AG10803 (cell line): ENCODE results near the gene LYPD8.

Experiments used
- DNase-seq: peaks from one replicate; pipeline ENCODE4 v3.0.0; 2010; ENCODE audit warnings: low read depth
- H3K4me3 ChIP-seq: 2 replicates; pipeline ENCODE4 v1.5.1; 2011; ENCODE audit warnings: mild to moderate bottlenecking, low read length, control low read depth
- CTCF ChIP-seq: conservative IDR thresholded peaks from 2 replicates; pipeline ENCODE4 v1.5.1; 2011; ENCODE audit warnings: mild to moderate bottlenecking, low read length, control low read depth, inconsistent platforms

The LYPD8 gene

DNA sequence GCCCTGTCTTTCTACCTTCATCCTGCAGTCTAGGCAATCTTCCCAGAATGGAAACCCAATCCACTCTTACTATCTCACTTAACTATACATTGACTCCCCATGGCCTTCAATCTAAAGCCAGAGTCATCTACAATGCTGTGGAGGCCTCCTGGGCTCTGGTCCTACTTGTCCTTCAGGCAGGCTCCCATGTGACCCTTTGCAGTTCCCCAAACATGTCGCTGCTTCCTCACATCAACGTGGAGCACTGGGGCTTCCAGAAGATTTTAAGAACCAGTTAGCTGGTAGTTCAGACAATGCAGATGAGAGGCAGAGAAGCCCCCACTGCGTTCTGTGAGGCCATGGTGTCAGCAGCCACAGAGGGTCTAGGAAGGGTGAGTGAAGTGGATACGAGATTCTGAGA is 18.6 kb downstream of the LYPD8 start:
- no peak for DNase-seq
- H3K4me3 ChIP-seq: no peak overlapping the region
- no peak for TF ChIP-seq CTCF

- TF ChIP-seq CTCF: no peak
- no peak overlapping the region for H3K4me3 ChIP-seq
- no peak for DNase-seq
Measured at GRCh38 chr1:248733566-248733965, 22.0 kb downstream of the LYPD8 start.

- peak; percentile 6 for DNase-seq
- no peak overlapping the region for H3K4me3 ChIP-seq
Measured at GRCh38 chr1:248730507-248731335, 24.8 kb downstream of the LYPD8 start.

GRCh38 chr1:248714248-248714647 is 41.3 kb downstream of the LYPD8 start:
- TF ChIP-seq CTCF: no peak
- H3K4me3 ChIP-seq: no peak overlapping the region
- no peak for DNase-seq

More at GRCh38 chr1:248730507-248731335, 24.8 kb downstream of the LYPD8 start:
- no peak for TF ChIP-seq CTCF

DNA sequence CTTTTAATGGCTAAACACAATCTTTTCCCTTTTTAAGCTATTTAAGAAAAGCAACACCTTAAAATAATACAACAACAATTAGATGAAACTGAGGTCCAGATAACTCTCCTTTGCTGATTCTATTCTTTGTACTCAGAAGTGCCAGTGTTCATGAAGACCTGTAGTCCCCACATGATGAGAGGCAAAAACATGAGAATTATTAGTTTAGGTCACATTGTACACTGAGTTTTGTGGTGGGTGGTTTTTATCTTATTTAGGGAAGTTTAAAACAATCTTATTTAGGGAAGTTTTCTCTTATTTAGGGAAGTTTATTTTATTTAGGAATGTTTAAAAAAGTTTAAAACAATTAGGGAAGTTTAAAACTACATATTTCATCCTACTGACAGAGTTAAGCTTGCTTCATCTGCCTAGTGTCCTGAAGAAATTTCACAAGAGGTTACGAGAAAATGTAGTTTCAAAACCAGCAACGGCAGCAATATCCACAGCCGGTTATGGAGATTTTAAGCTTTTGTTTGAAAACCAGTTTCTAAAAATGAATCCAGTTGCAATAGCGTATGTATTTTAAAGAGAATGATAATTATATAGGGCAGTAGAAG is 45.2 kb downstream of the LYPD8 start:
- DNase-seq: no peak
- H3K4me3 ChIP-seq: no peak overlapping the region
- no peak for TF ChIP-seq CTCF

DNA sequence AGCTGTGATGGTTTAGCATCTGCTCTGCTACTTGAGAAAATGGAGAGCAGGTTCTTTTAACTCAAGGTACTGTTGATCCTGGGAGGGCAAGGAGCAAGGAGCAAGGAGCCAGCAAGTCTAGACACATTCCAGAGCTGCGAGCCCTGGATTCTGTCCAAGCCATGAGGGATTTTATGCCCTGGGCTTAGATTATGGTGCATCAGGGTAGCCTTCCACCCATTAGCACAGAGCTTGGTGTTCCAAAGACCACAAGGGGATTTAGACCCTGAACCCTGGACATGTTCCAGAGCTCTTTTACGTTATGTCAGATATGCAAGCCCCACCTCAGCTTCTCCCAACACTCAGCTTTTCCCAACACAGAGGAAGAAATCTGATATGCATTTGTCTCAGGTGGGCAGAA is 51.0 kb downstream of the LYPD8 start:
- TF ChIP-seq CTCF: no peak
- no peak for DNase-seq
- no peak overlapping the region for H3K4me3 ChIP-seq

GRCh38 chr1:248703674-248704073 is 51.9 kb downstream of the LYPD8 start:
- H3K4me3 ChIP-seq: no peak overlapping the region
- no peak for DNase-seq
- TF ChIP-seq CTCF: no peak
